ENCODE data around the gene KCNB1.

DNA sequence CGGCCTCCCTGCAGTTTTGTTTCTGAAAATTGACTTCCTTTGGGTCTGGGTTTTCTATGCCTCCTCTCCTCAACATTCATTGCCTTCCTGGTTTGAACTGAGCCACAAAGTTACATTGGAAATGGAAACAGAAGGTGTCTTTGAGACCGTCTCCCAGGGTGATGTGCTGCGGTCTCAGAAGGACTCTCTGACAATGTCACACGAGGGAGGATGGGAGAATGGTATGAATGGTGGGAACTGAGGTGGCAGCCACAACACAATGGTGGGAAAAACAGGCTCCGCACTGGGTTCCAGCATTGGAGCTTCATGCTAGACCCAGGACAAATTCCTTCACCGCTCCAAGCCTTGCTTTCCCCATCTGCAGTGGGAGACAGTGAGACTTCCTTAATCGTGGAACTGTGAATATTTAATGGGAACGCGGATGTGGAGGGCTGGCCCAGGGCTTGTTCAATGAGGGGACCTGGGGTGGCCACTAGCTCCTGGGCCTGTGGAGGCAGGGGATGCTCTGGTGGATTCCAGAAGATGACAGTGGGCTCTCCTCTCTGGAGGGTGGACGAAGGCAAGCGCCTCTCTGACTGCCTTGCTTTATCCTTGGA, 73.9 kb downstream of the KCNB1 start:
- TF ChIP-seq, protein P1, sequence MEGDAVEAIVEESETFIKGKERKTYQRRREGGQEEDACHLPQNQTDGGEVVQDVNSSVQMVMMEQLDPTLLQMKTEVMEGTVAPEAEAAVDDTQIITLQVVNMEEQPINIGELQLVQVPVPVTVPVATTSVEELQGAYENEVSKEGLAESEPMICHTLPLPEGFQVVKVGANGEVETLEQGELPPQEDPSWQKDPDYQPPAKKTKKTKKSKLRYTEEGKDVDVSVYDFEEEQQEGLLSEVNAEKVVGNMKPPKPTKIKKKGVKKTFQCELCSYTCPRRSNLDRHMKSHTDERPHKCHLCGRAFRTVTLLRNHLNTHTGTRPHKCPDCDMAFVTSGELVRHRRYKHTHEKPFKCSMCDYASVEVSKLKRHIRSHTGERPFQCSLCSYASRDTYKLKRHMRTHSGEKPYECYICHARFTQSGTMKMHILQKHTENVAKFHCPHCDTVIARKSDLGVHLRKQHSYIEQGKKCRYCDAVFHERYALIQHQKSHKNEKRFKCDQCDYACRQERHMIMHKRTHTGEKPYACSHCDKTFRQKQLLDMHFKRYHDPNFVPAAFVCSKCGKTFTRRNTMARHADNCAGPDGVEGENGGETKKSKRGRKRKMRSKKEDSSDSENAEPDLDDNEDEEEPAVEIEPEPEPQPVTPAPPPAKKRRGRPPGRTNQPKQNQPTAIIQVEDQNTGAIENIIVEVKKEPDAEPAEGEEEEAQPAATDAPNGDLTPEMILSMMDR (conservative IDR thresholded peaks at IDR 0.05), result no peak
- TF ChIP-seq ZFX (IDR thresholded peaks at IDR 0.05), result no peak
